Activated naive CD8-positive, alpha-beta T cell treated with anti-CD3 and anti-CD28 coated beads, Interleukin-2, amount 10 ng/mL, durations not matched to agents 7 days and 5 days (primary cell): ENCODE data around the gene NIPBL. TPM values are rescaled to one million over a fixed set of nuclear protein-coding genes. Genes with fewer than 3 reads are reported as not detected.

Experiments
- ATAC-seq: fragments of 150-1000 bp; cut with Tn5 transposase; one replicate; pipeline ENCODE4 v1.10.0; 2021; ENCODE audit warnings: low read depth, moderate library complexity
- POLR2A ChIA-PET: fragments of 350-600 bp; sonication (Branson Sonifier 250); formaldehyde crosslinking; loops from one replicate; lab custom pipeline; 2021; ENCODE audit warnings: antibody characterized with exemption; lab: Charles Lee
- DNase-seq: peaks from one replicate; pipeline ENCODE4 v3.0.0; 2021
- H3K27ac Mint-ChIP-seq: one replicate; pipeline ENCODE4 v1.8.0; 2022; ENCODE audit warnings: mild to moderate bottlenecking, mixed read lengths
- H3K27me3 Mint-ChIP-seq: one replicate; pipeline ENCODE4 v1.8.0; 2022; ENCODE audit warnings: mild to moderate bottlenecking, moderate library complexity, mixed read lengths
- H3K36me3 Mint-ChIP-seq: one replicate; pipeline ENCODE4 v1.8.0; 2021; ENCODE audit warnings: mild to moderate bottlenecking, mixed read lengths
- H3K4me1 Mint-ChIP-seq: one replicate; pipeline ENCODE4 v1.8.0; 2021; ENCODE audit warnings: mixed read lengths
- H3K4me3 Mint-ChIP-seq: one replicate; pipeline ENCODE4 v1.8.0; 2022; ENCODE audit warnings: mild to moderate bottlenecking, moderate library complexity, mixed read lengths
- H3K9me3 Mint-ChIP-seq: one replicate; pipeline ENCODE4 v1.8.0; 2021; ENCODE audit warnings: mixed read lengths
- total RNA-seq, 2 experiments: library from RNA; stranded (reverse); gene quantifications; one replicate each; pipeline ENCODE4 v1.2.3, GENCODE V29; 2021

The NIPBL gene
- total RNA-seq, 2 experiments from 2014 or later = 70.3 to 77.7 TPM

DNA sequence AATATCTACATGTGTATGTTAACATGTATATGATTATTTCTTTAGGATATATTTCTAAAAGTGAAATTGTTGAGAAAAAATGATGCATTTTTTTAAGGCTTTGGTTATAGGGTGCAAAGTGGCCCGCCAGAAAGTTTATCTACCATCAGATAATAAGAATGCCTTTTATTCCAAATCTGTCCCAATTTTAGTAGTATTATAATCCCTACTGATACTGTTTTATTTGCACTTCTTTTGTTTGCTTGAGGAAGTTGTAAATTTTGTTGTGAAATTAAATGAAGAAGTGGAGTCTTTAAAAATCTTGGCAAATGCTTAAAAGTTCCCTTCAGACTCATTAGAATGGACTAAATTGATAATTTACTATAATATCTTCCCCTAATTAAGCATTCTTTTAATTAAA is 73.0 kb downstream of the NIPBL start:
- Mint-ChIP-seq H3K27me3 (no peaks in the 10 kb centered on the region), H3K4me1 (peaks cover 2% of the 10 kb centered on the region), H3K9me3 (no peaks in the 10 kb centered on the region), H3K4me3 (no peak overlapping the region), H3K27ac (no peak overlapping the region), H3K36me3 (no peaks in the 10 kb centered on the region)
- POLR2A ChIA-PET = no interaction called here
- DNase-seq (no peak), ATAC-seq (no peak)

DNA sequence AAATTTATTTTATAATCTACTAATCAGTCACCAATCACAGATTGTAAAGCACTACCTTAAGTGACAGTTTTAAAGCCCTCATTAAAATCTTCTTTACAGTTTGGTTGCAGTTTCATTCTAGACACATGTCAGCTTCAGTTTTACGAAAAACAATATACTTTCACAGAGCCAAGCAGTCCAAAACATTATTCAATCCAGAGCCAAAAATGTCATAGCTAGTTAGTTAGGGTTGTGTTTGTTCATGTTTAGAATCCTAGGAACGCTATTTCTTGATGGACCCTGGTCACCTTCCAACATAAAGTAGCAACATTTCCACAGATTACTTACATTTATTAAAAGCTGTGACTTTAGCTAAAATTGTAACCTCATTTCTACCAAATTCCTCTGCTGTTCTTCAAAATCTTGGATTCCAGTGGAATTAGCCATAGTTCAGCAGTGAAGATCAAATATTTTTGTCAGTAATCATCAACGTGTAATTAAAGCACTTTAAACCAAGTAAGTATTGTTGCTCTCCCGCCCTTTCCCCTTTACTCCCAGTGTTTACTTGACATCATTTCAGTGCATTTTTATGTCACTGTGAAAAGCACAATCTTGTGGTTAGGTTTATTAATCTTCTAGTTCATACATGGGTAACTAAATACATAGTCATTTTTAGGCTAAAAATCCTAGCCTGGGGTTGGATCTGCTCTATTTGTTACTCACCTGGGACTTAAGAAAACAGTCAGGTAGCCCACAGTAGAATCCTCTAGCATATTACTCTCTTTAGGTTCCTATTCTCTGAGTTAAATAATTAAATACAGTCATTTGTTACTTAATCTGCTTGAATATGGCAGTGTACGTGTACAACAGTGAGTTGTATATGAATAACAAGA is 74.3 kb downstream of the NIPBL start:
- H3K27me3 Mint-ChIP-seq = no peaks in the 10 kb centered on the region
- no peak overlapping the region for H3K4me3 Mint-ChIP-seq
- no peak overlapping the region for H3K27ac Mint-ChIP-seq
- H3K9me3 Mint-ChIP-seq = no peaks in the 10 kb centered on the region
- no peaks in the 10 kb centered on the region for H3K4me1 Mint-ChIP-seq
- ATAC-seq (no peak), DNase-seq (no peak)
- peaks cover 5% of the 10 kb centered on the region for H3K36me3 Mint-ChIP-seq
- POLR2A ChIA-PET = no interaction called here

DNA sequence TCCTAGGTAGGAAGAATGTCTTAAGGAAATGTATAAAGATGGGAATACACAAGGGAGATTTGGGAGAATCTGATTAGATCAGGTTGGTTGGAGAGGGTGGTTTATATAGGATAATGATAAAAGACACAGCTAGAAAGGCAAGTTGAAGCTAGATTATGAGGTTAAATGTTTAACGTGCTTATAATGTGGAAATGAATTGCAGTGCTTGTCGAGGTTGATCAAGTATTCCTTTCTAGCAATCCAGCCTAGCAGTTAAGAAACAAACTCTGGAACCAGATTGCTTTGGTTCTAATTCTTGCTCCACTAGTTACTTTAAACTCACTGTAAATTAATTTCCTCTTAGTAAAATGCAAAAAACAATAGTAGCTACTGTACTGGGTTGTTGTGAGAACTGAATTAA is 76.5 kb downstream of the NIPBL start:
- no peaks in the 10 kb centered on the region for H3K4me1 Mint-ChIP-seq
- POLR2A ChIA-PET = no interaction called here
- ATAC-seq = no peak
- H3K4me3 Mint-ChIP-seq = no peak overlapping the region
- DNase-seq = no peak
- peaks cover 18% of the 10 kb centered on the region for H3K36me3 Mint-ChIP-seq
- H3K27me3 Mint-ChIP-seq = no peaks in the 10 kb centered on the region
- no peak overlapping the region for H3K27ac Mint-ChIP-seq
- H3K9me3 Mint-ChIP-seq = no peaks in the 10 kb centered on the region

DNA sequence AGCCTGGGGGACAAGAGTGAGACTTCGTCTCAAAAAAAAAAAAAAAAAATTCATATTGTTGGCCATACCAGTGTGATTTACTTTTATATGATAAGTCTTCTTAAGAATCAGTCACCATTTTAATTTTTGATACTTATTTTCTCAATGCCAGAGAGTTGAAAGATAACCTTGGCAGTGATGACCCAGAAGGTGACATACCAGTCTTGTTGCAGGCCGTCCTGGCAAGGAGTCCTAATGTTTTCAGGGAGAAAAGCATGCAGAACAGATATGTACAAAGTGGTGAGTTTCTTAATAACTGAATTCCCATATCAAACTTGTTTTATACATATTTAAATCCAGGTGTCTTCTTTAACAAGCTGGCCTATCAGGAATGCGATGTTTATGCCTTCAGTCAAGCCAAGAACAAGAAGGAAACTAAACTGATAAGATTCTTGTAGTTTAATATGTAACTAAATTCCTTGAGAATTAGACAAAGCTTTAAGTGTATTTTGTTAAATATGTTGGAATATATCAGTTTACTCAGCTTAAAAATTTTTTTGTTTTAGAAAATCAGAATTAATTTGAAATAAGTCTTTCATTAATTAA is 81.5 kb downstream of the NIPBL start:
- H3K4me3 Mint-ChIP-seq = no peak overlapping the region
- ATAC-seq (no peak), DNase-seq (no peak)
- H3K36me3 Mint-ChIP-seq = peaks cover 23% of the 10 kb centered on the region
- POLR2A ChIA-PET = no interaction called here
- H3K27me3 Mint-ChIP-seq = no peaks in the 10 kb centered on the region
- no peak overlapping the region for H3K27ac Mint-ChIP-seq
- no peaks in the 10 kb centered on the region for H3K9me3 Mint-ChIP-seq
- no peaks in the 10 kb centered on the region for H3K4me1 Mint-ChIP-seq

DNA sequence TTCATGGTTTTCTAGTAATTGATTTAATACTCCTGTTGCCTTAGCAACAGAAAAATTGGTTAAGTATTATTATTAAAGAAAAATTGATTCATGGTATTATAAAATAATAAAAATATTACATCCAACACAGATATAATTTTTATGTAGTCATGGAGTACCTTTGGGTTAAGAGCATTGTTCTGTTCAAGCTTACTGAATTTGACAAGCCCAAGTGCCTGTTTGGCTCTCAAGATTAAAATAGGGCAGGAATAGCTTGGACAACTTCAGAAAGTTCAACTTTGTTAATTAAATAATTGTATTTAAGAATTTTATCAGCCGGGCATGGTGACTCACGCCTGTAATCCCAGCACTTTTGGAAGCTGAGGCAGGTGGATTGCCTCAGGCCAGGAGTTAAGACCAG is 82.0 kb downstream of the NIPBL start:
- Mint-ChIP-seq H3K27ac (no peak overlapping the region), H3K36me3 (peaks cover 27% of the 10 kb centered on the region), H3K4me1 (no peaks in the 10 kb centered on the region), H3K4me3 (no peak overlapping the region), H3K27me3 (no peaks in the 10 kb centered on the region), H3K9me3 (no peaks in the 10 kb centered on the region)
- POLR2A ChIA-PET = no interaction called here
- DNase-seq = no peak
- no peak for ATAC-seq

DNA sequence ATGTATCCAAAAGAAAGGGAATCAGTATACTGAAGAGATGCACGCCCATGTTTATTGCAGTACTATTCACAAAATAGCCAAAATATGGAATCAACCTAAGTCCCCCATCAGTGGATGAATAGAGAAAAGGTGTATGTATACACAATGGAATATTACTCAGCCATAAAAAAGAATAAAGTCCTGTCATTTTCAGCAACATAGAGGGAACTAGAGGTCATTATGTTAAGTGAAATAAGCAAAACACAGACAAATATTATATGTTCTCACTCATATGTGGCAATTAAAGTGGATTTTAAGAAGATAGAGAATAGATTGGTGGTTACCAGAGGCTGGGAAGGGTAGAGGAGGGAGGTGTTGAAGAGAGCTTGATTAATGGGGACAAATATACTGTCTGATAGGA is 88.6 kb downstream of the NIPBL start:
- POLR2A ChIA-PET = no interaction called here
- Mint-ChIP-seq H3K4me3 (no peak overlapping the region), H3K36me3 (peaks cover 30% of the 10 kb centered on the region), H3K4me1 (no peaks in the 10 kb centered on the region), H3K9me3 (peaks cover 2% of the 10 kb centered on the region), H3K27ac (no peak overlapping the region), H3K27me3 (no peaks in the 10 kb centered on the region)
- no peak for ATAC-seq
- no peak for DNase-seq

DNA sequence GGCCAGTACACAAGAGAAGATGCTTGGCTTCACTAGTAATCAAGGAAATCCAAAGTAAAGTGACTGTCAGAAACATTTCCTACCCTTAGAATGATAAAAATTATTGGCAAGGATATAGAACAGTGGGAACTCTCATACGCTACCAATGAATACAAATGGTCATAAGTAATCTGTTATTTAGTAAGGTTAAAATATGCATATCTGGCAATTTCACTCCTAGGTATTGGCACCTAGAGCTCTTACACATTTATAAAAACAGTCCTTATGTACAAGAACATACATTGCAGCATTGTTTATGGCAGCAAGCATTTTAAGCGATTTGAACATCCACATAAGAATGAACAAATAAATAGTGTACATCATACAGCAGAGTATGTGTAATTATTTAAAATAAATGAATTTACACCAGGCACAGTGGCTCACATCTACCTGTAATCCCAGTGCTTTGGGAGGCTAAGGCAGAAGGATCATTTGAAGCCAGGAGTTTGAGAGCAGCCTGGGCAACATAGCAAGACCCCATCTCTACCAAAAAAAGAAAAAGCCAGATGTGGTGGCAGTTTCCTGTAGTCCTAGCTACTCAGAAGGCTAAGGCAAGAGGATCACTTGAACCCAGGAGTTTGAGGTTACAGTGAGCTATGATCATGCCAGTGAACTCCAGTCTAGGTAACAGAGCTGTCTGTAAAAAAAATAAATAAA is 93.3 kb downstream of the NIPBL start:
- POLR2A ChIA-PET = no interaction called here
- Mint-ChIP-seq H3K36me3 (peaks cover 29% of the 10 kb centered on the region), H3K9me3 (no peaks in the 10 kb centered on the region)

DNA sequence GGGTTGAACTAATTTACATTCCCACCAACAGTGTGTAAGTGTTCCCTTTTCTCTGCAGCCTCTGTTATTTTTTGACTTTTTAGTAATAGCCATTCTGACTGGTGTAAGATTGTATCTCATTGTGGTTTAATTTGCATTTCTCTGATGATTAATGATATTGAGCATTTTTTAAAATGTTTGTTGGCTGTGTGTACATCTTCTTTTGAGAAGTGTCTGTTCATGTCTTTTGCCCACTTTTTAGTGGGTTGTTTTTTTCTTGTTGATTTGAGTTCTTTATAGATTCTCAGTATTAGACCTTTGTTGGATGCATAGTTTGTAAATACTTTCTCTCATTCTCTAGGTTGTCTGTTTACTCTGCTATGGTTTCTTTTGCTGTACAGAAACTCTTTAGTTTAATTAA is 101.6 kb downstream of the NIPBL start:
- Mint-ChIP-seq H3K27me3 (no peaks in the 10 kb centered on the region), H3K9me3 (peaks cover 2% of the 10 kb centered on the region), H3K27ac (no peak overlapping the region), H3K4me1 (no peaks in the 10 kb centered on the region), H3K36me3 (peaks cover 46% of the 10 kb centered on the region), H3K4me3 (no peak overlapping the region)
- POLR2A ChIA-PET = no interaction called here
- no peak for DNase-seq
- ATAC-seq = no peak

More for the DNA sequence above, 93.3 kb downstream of the NIPBL start:
- Mint-ChIP-seq H3K27ac (no peak overlapping the region), H3K4me1 (no peaks in the 10 kb centered on the region), H3K4me3 (no peak overlapping the region), H3K27me3 (no peaks in the 10 kb centered on the region)
- DNase-seq = no peak
- no peak for ATAC-seq

DNA sequence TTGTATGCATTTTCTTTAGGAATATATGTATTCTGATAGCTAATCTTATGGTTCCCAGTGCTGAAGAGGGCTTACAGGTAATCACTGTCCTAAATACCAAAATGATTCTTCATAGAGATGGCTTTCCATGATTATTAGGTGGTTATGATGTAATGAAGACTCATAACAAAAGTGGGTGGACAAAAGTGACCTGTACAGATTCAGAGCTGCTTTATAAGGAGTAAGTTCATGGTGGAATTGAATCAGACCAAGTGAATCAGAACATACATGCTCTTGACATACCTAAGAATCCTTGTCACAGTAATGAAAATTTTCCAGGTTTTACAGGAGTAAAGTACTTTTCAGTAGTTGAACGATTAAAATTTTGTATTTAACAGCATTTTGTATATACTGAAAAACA is 105.6 kb downstream of the NIPBL start:
- H3K27ac Mint-ChIP-seq = no peak overlapping the region
- H3K9me3 Mint-ChIP-seq = peaks cover 2% of the 10 kb centered on the region
- no peaks in the 10 kb centered on the region for H3K27me3 Mint-ChIP-seq
- H3K4me1 Mint-ChIP-seq = peaks cover 1% of the 10 kb centered on the region
- POLR2A ChIA-PET = no interaction called here
- no peak for ATAC-seq
- no peak for DNase-seq
- peaks cover 47% of the 10 kb centered on the region for H3K36me3 Mint-ChIP-seq
- no peak overlapping the region for H3K4me3 Mint-ChIP-seq

DNA sequence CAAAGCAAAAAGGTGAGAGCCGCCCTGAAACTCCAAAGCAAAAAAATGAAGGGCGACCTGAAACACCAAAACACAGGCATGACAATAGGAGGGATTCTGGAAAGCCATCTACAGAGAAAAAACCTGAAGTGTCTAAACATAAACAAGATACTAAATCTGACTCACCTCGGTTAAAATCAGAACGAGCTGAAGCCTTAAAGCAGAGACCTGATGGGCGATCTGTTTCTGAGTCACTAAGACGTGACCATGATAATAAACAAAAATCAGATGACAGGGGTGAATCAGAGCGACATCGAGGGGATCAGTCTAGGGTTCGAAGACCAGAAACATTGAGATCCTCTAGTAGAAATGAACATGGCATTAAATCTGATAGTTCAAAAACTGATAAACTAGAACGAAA is 108.8 kb downstream of the NIPBL start:
- Mint-ChIP-seq H3K36me3 (peaks cover 28% of the 10 kb centered on the region), H3K4me3 (no peak overlapping the region), H3K27ac (no peak overlapping the region), H3K4me1 (peaks cover 3% of the 10 kb centered on the region), H3K9me3 (no peaks in the 10 kb centered on the region), H3K27me3 (no peaks in the 10 kb centered on the region)
- POLR2A ChIA-PET = no interaction called here
- DNase-seq (no peak), ATAC-seq (no peak)

DNA sequence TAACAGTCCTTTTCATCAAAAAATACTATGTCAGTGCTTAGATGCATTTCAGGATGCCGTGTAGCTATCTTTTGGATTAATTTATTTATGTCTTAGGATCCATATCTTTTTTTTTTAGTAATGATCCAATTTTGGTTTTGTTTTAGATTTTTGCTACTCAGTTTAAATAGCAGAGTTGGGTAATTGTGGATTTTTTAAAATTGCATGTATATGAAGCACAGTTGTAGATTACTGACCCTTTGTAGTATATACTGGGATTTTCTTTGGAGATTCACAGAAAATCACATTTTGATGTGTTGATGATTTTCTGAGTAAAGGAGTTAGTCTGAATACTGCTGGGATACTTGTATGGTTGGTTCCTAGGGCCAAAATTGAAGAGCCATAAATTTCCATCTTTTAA is 111.8 kb downstream of the NIPBL start:
- DNase-seq = no peak
- H3K4me1 Mint-ChIP-seq = peaks cover 7% of the 10 kb centered on the region
- peaks cover 25% of the 10 kb centered on the region for H3K36me3 Mint-ChIP-seq
- H3K9me3 Mint-ChIP-seq = no peaks in the 10 kb centered on the region
- no peak overlapping the region for H3K4me3 Mint-ChIP-seq
- H3K27me3 Mint-ChIP-seq = no peaks in the 10 kb centered on the region
- H3K27ac Mint-ChIP-seq = no peak overlapping the region
- no peak for ATAC-seq
- POLR2A ChIA-PET = no interaction called here

DNA sequence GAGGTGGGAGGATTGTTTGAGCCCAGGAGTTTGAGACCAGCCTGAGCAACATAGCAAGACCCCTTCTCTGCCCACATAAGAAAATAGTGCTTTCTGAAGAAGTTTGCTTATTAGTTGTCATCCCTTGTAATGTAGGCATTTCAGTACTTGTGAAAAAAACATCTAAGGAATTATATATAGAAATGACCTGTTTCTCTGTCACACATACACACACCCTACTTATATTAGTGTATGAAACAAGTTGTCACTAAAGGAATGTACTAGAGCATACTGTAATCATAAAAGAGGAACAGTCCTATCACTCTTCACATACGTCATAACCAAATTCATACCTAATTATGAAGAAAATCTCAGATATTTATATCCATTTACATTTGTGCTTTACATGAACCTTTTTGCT is 122.0 kb downstream of the NIPBL start:
- Mint-ChIP-seq H3K36me3 (peaks cover 30% of the 10 kb centered on the region), H3K27me3 (no peaks in the 10 kb centered on the region), H3K27ac (no peak overlapping the region), H3K9me3 (no peaks in the 10 kb centered on the region), H3K4me1 (no peaks in the 10 kb centered on the region), H3K4me3 (no peak overlapping the region)
- DNase-seq = no peak
- POLR2A ChIA-PET = no interaction called here
- ATAC-seq = no peak

DNA sequence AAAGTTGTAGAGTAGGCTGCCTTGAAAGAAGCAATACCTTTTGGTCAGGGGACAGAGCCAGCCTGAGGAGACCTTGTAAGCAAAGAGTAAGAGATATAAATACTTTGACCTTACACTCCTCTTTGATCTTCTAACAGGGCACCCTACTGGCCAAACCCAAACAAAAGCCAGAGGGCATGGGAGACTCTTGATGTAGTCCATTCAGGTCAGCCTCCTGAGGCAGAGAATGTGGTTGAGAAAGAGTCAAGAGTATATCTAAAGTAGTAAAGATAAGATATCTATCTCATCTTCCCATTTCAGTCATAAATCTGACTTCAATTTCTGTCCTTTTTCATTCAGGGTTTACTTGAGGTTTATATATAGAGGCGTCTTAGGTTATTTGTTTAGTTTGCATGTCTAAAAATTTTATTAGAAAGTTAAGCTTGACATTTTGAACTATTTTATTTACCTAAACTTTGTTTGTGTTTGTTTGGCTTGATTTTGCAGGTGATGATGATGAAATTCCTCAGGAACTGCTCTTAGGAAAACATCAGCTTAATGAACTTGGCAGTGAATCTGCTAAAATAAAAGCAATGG is 125.7 kb downstream of the NIPBL start:
- Mint-ChIP-seq H3K9me3 (no peaks in the 10 kb centered on the region), H3K27ac (no peak overlapping the region), H3K4me1 (no peaks in the 10 kb centered on the region), H3K36me3 (peaks cover 18% of the 10 kb centered on the region), H3K27me3 (no peaks in the 10 kb centered on the region), H3K4me3 (no peak overlapping the region)
- POLR2A ChIA-PET = no interaction called here
- DNase-seq (no peak), ATAC-seq (no peak)
